Stimulated activated CD4-positive, alpha-beta T cell treated with anti-CD3 and anti-CD28 coated beads, Interleukin-2, amount 100 ng/mL, for 24 hours (primary cell): Measurements from ENCODE around the gene ATP6V1F.
"Not testable (repeated sequence)": the region's sequence is repeated elsewhere in the genome, so short reads cannot be mapped to it uniquely, and the experiment has no call there.

ENCODE experiments used
- DNase-seq, 2 donors: peaks; one replicate each; pipeline ENCODE4 v3.0.0-alpha.2; 2020

Gene ATP6V1F

GRCh38 chr7:128903621-128904361, 41.1 kb downstream of the ATP6V1F start:
- no peak for DNase-seq

GRCh38 chr7:128904381-128905197, 41.9 kb downstream of the ATP6V1F start:
- no peak for DNase-seq

- DNase-seq, result no peak
These were observed 43.5 kb downstream of the ATP6V1F start for GRCh38 chr7:128906001-128906765.

GRCh38 chr7:128906766-128907559, 44.3 kb downstream of the ATP6V1F start:
- no peak for DNase-seq

- no peak for DNase-seq
These were observed 46.3 kb downstream of the ATP6V1F start for GRCh38 chr7:128908750-128909624.

- no peak for DNase-seq
These were observed 47.2 kb downstream of the ATP6V1F start for GRCh38 chr7:128909625-128910568.

- no peak for DNase-seq
These were observed 47.9 kb downstream of the ATP6V1F start, which contains the start of gene KCP for GRCh38 chr7:128910569-128910945. KCP (minus strand) TSS chr7:128910709; CDS start chr7:128910676, 33 bp downstream.

- no peak for DNase-seq
These were observed 48.9 kb downstream of the ATP6V1F start for GRCh38 chr7:128911423-128912031.

- no peak for DNase-seq
These were observed 49.6 kb downstream of the ATP6V1F start for GRCh38 chr7:128912281-128912680.

- not testable (repeated sequence) for DNase-seq
These were observed 50.2 kb downstream of the ATP6V1F start for GRCh38 chr7:128912709-128913495.

- DNase-seq, result no peak
These were observed 51.4 kb downstream of the ATP6V1F start for GRCh38 chr7:128913870-128914565.

GRCh38 chr7:128914566-128915151, 52.0 kb downstream of the ATP6V1F start:
- DNase-seq, result no peak

- no peak for DNase-seq
These were observed 52.7 kb downstream of the ATP6V1F start for GRCh38 chr7:128915271-128915819.
